ENCODE results near the gene DNALI1.

The DNALI1 gene

GRCh38 chr1:37595440-37596181 lies 38.9 kb downstream of the DNALI1 start, which contains the start of gene GNL2 (continued):
- TF ChIP-seq ZSCAN18 (tag by site-specific recombination; IDR thresholded peaks at IDR 0.05) (no peak), ZNF580 (tag by site-specific recombination; IDR thresholded peaks at IDR 0.05) (peak; percentile 60; the same call in 1 of the 2 replicates), ZNF26 (tag by site-specific recombination; IDR thresholded peaks at IDR 0.05) (no peak), ZNF660 (tag by site-specific recombination; IDR thresholded peaks at IDR 0.05) (0 out of 2 replicates have a peak, but pooled peaks have one; percentile 59), ZNF148 (tag by site-specific recombination; IDR thresholded peaks at IDR 0.05; ENCODE audit: borderline replicate concordance) (no peak), ZNF623 (tag by site-specific recombination; IDR thresholded peaks at IDR 0.05) (peak; percentile 5; the same call in 1 of the 2 replicates), ZNF292 (tag by site-specific recombination; IDR thresholded peaks at IDR 0.05; ENCODE audit: borderline replicate concordance, low read depth) (no peak), ZNF280D (tag by site-specific recombination; IDR thresholded peaks at IDR 0.05) (no peak), ZNF629 (tag by site-specific recombination; IDR thresholded peaks at IDR 0.05) (peak; percentile 94), ZBTB20 (tag by site-specific recombination; IDR thresholded peaks at IDR 0.05) (peak; percentile 38; the same call in 1 of the 2 replicates), ZBTB8A (tag by site-specific recombination; IDR thresholded peaks at IDR 0.05) (peak; percentile 72), ZFHX2 (tag by site-specific recombination; conservative IDR thresholded peaks at IDR 0.05) (peak; percentile 52)

GRCh38 chr1:37596182-37596667 lies 39.5 kb downstream of the DNALI1 start:
- H3K27ac ChIP-seq (ENCODE audit: extremely low read depth, low read depth, low read length): no peak overlapping the region
- CTCF ChIA-PET: interaction anchor here (0.7 to 1.6 kb wide), 4 partner anchors 8 to 109 kb away, joined by 3 to 6 read pairs (median 4); no protein-coding TSS in a partner anchor

More at GRCh38 chr1:37596182-37596667, 39.5 kb downstream of the DNALI1 start:
- H3K9me3 ChIP-seq (ENCODE audit: control insufficient read depth, insufficient read depth, low read depth, low read length): no peaks in the 10 kb centered on the region
- H3K36me3 ChIP-seq (ENCODE audit: control insufficient read depth in 2 of 2, insufficient read depth in 1 of 2, low read length in 2 of 2): peaks cover 4 to 28% of the 10 kb centered on the region in 2 experiments
- POLR2A ChIA-PET: interaction anchor here (0.6 to 1.4 kb wide), 7 partner anchors 11 to 203 kb away, joined by 3 to 11 read pairs (median 3); partner anchors contain the start of genes DNALI1, MEAF6 and SNIP1
- peak overlapping the region; percentile 94 for H3K4me3 ChIP-seq (ENCODE audit: low read depth, low read length)
- no peak; the same call in 1 of the 2 replicates for TF ChIP-seq ZNF366 (tag by site-specific recombination; conservative IDR thresholded peaks at IDR 0.05)
- peak; percentile 41; the same call in 1 of the 2 replicates for TF ChIP-seq ZBTB17 (tag by site-specific recombination; IDR thresholded peaks at IDR 0.05)
- 0 out of 2 replicates have a peak, but pooled peaks have one; percentile 13 for TF ChIP-seq ZEB2 (tag by site-specific recombination; IDR thresholded peaks at IDR 0.05)
- 0 out of 2 replicates have a peak, but pooled peaks have one; percentile 19 for TF ChIP-seq CTCF (tag by site-specific recombination; IDR thresholded peaks at IDR 0.05)
- 0 out of 2 replicates have a peak, but pooled peaks have one; percentile 2 for TF ChIP-seq ZBTB8A (tag by site-specific recombination; IDR thresholded peaks at IDR 0.05)
- no peak for TF ChIP-seq PATZ1 (tag by site-specific recombination; IDR thresholded peaks at IDR 0.05)
- H3K4me1 ChIP-seq (ENCODE audit: control insufficient read depth, insufficient read depth, low read length): peaks cover 7% of the 10 kb centered on the region

Measured in HEK293 (cell line).